ENCODE results near the gene GRM1.
A peak's percentile ranks its signal among the peaks of the same experiment; 100 is the strongest.

Gene GRM1

GRCh38 chr6:146316175-146316495, 287.3 kb downstream of the GRM1 start:
- no peak for DNase-seq (ENCODE audit: low read depth in 2 of 2)

DNA sequence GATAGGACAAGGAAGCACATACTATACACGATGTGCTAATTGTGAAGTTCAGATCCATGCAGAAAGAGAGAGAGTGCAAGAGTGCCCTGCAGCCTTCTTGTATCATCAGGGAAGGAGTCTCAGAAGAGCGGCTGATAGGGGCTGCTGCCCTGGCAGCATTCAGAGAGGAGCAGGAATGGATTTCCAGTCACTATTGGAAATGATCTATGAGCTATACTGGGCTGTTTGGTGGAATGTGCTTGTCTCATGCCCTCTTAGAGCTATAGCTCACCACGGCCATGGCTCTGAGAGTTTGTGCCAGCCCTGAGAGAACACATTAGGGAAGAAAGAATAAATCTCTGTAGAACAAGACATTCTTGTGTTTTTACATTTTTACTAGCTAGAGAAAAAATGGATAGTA, 302.2 kb downstream of the GRM1 start:
- DNase-seq (ENCODE audit: low read depth in 2 of 2) = no peak

GRCh38 chr6:146335336-146335735, 306.5 kb downstream of the GRM1 start:
- no peak for DNase-seq (ENCODE audit: low read depth in 2 of 2)

DNA sequence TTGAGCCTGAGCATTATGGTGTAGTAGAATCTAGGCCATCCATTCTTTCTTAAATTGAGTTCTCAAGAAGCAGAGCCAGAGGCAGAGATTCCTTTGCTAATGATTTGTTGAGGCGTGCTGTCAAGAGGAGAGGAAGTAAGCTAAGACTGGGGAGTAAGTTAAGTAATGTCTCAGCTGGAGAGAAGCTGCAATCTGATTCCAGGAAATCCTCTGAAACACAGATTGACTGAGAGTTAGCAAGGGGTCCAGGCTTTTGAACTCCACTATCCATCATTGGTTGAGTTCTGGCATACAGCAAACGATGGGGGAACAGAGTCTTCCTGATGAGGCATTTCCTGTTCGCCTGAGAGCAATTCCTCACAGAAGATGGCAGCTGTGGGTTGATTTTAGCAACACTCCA, 307.3 kb downstream of the GRM1 start:
- DNase-seq (ENCODE audit: low read depth in 2 of 2) = no peak

GRCh38 chr6:146337376-146337775, 308.5 kb downstream of the GRM1 start:
- no peak for DNase-seq (ENCODE audit: low read depth in 2 of 2)

- DNase-seq (ENCODE audit: low read depth in 2 of 2) = no peak
Measured at GRCh38 chr6:146339716-146340115, 310.9 kb downstream of the GRM1 start.

GRCh38 chr6:146341493-146342230, 312.8 kb downstream of the GRM1 start:
- DNase-seq (ENCODE audit: low read depth in 2 of 2) = no peak

DNA sequence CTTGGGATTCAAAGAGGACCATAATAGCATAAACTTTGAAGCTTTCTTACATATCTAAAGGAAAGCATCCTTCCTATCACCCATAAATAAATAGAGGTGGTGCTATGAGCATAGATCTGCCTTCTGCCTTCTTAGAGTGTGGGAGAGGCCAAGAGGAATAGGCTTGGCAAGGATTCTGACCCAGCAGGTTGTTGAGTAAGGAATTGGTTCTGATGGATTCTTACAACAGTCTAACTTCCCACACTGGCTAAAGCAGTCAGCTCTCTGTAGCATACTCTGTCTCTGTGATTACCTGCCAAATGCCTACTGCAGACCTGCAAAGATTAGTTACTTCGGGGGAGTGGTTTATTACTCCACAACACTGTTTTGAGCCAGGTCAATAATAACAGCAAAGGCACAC, 316.7 kb downstream of the GRM1 start:
- DNase-seq (ENCODE audit: low read depth in 2 of 2) = no peak

DNA sequence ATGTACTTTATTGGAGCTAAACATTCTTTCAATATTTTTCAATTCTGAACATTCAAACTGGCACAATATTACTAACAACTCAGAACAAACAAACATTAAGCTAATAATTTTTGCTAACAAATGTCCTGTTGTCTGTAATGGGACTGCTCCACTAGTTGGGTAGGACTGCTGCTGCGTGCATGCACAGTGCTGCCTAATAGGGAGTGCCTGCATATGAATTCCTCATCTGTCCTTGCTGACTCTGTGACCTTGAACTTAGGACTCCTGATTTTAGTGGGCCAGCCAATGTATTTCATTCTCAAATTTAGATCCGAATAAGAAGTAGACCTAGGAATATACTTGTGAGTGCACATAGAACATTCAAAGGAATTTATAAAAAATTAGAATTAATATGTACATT, 318.2 kb downstream of the GRM1 start:
- no peak for DNase-seq (ENCODE audit: low read depth in 2 of 2)

DNA sequence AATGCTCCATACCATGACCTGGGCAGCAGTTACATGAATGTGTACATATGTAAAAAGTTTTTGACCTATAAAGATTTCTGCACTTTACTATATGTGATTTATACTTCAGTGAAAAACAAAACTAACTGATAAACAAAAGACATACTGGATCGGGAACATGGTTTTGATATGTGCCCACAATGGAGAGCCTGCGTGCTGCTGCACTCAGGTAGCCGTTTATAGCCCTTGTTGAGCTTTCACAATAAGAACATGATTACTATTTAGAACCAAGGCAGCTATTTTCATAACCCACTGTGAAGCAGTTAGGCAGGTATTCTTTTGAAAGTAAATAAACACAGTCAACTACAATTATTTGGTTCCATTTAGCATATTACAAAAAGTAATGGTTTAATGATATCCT, 318.8 kb downstream of the GRM1 start:
- DNase-seq (ENCODE audit: low read depth in 2 of 2) = no peak

- no peak for DNase-seq (ENCODE audit: low read depth in 2 of 2)
Measured at GRCh38 chr6:146351018-146351417, 322.2 kb downstream of the GRM1 start.

- DNase-seq (ENCODE audit: low read depth in 2 of 2) = no peak
Measured at GRCh38 chr6:146352163-146352562, 323.3 kb downstream of the GRM1 start.

- no peak for DNase-seq (ENCODE audit: low read depth in 2 of 2)
Measured at GRCh38 chr6:146354451-146354850, 325.6 kb downstream of the GRM1 start.

DNA sequence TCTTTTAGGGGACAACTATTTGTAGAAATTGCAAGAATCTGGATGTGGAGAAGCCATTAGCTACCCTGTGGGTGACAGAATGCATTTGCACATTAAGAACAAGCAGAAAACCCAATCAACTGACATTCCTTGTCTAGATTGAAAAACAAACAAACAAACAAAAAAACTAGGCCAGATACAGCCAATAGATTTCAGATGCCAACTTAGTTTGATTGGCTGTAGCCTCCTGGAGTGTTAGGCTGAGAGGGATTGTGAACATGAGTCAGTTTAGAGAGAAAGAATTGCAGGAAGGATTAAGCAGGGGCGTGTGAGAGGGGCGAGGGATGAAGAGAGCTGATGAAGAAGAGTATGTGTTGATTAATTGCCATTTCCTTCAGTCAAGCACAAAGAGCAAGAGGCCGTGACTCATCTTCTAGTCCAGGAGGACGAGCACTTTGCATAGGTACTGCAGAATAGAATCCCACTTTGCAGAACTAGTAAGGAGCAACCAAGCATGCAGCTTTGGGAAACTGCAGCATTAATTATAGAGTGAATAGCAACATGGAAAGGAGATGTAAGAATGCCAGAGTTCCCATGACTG, 326.7 kb downstream of the GRM1 start:
- DNase-seq (ENCODE audit: low read depth in 2 of 2) = no peak

GRCh38 chr6:146357578-146358430, 328.9 kb downstream of the GRM1 start:
- peak; percentile 76 to 80 for DNase-seq (ENCODE audit: low read depth in 2 of 2)

- peak in 1 of 2 experiments; percentile 28 for DNase-seq (ENCODE audit: low read depth in 2 of 2)
Measured at GRCh38 chr6:146358431-146359046, 329.7 kb downstream of the GRM1 start.

DNA sequence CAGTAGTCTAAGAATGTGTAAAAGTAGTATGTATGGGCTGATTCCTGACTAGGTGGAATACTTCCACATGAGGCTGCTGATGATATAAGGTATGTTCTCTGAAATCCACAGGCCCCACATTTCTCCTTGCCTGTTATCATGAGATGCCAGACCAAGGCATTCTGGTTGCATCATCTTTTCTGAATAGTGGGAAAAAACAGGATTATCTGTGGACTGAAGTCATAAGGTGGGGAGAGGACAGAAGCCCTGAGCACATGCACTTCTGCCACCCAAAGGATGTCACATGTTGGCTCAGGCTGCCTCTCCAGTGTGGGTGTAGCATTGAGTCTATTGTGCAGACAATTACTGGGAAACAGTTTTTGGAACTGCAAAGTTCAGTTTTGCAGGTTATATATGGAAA, 330.3 kb downstream of the GRM1 start:
- no peak for DNase-seq (ENCODE audit: low read depth in 2 of 2)

- peak; percentile 24 to 33 for DNase-seq (ENCODE audit: low read depth in 2 of 2)
Measured at GRCh38 chr6:146361128-146361924, 332.5 kb downstream of the GRM1 start.

GRCh38 chr6:146363838-146364607, 335.2 kb downstream of the GRM1 start:
- no peak for DNase-seq (ENCODE audit: low read depth in 2 of 2)

- no peak for DNase-seq (ENCODE audit: low read depth in 2 of 2)
Measured at GRCh38 chr6:146364816-146365594, 336.1 kb downstream of the GRM1 start.

All from fibroblast of skin of left biceps (primary cell).